Measurements from ENCODE around the gene BSG.

DNA sequence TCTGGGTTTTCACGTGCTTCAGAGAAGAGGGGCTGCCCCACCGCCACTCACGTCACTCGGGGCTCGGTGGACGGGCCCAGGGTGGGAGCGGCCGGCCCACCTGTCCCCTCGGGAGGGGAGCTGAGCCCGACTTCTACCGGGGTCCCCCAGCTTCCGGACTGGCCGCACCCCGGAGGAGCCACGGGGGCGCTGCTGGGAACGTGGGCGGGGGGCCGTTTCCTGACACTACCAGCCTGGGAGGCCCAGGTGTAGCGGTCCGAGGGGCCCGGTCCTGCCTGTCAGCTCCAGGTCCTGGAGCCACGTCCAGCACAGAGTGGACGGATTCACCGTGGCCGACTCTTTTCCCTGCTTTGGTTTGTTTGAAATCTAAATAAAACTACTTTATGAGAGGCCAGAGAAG is 30.7 kb upstream of the BSG start:
- TF ChIP-seq EZH2 (IDR thresholded peaks at IDR 0.05; ENCODE audit: low read length, missing control alignments) (no peak), CTCF (conservative IDR thresholded peaks at IDR 0.05 in 1 of 2, IDR thresholded peaks at IDR 0.05 in 1 of 2; ENCODE audit: low read depth in 1 of 2, low read length in 2 of 2) (no peak)
